GM12878 (cell line): ENCODE measurements around the gene IFI27L2.

ENCODE experiments used
- BCL11A ChIP-seq: IDR thresholded peaks from 2 replicates; pipeline ENCODE4 v1.6.1; 2011; ENCODE audit warnings: low read depth, low read length
- DPF2 ChIP-seq: fragments of 450-650 bp; IDR thresholded peaks from 2 replicates; pipeline ENCODE4 v1.6.1; 2017; ENCODE audit warnings: mild to moderate bottlenecking
- ESRRA ChIP-seq: IDR thresholded peaks from 2 replicates; pipeline ENCODE4 v1.6.1; 2012; ENCODE audit warnings: mild to moderate bottlenecking, low read length, improper control_type of control experiment
- EZH2 ChIP-seq: IDR thresholded peaks from 2 replicates; pipeline ENCODE4 v1.6.1; 2012; ENCODE audit warnings: low read depth, mild to moderate bottlenecking, control low read depth, inconsistent platforms, low read length, borderline replicate concordance; ENCODE audit not compliant: control insufficient read depth
- HDAC2 ChIP-seq: fragments of 200-600 bp; sonication (generic); IDR thresholded peaks from 2 replicates; pipeline ENCODE4 v1.6.1; 2017
- KDM1A ChIP-seq: fragments of 200-600 bp; sonication (generic); IDR thresholded peaks from 2 replicates; pipeline ENCODE4 v1.6.1; 2016; ENCODE audit warnings: borderline replicate concordance
- POLR2AphosphoS5 ChIP-seq: IDR thresholded peaks from 2 replicates; pipeline ENCODE4 v1.6.1; 2011; ENCODE audit warnings: mild to moderate bottlenecking, low read length, inconsistent platforms
- SPI1 ChIP-seq: IDR thresholded peaks from 2 replicates; pipeline ENCODE4 v1.6.1; 2011; ENCODE audit warnings: low read depth, mild to moderate bottlenecking, low read length, moderate library complexity, borderline replicate concordance; ENCODE audit not compliant: insufficient read depth
- TCF3 ChIP-seq: IDR thresholded peaks from 2 replicates; pipeline ENCODE4 v1.6.1; 2012; ENCODE audit warnings: low read depth, mild to moderate bottlenecking, low read length, borderline replicate concordance; ENCODE audit not compliant: insufficient read depth
- ZNF24 ChIP-seq: fragments of 450-650 bp; IDR thresholded peaks from 2 replicates; pipeline ENCODE4 v1.6.1; 2017; ENCODE audit warnings: antibody characterized with exemption, mild to moderate bottlenecking
- TF ChIP-seq, protein P1 (sequence below), 3 experiments: IDR thresholded peaks in 2 of 3; conservative IDR thresholded peaks in 1 of 3; 2 replicates each; pipeline ENCODE4 v1.5.1; 2011; ENCODE audit warnings: low read depth in 3 of 3, low read length in 3 of 3, mild to moderate bottlenecking in 3 of 3, control low read depth in 2 of 3, moderate library complexity in 2 of 3, inconsistent platforms in 1 of 3, mixed read lengths in 1 of 3; ENCODE audit not compliant: control insufficient read depth in 2 of 3, insufficient read depth in 1 of 3; ENCODE audit errors: extremely low read depth in 1 of 3
- TF ChIP-seq, protein P2 (sequence below): fragments of 450-650 bp; IDR thresholded peaks from 2 replicates; pipeline ENCODE4 v1.6.1; 2016; ENCODE audit warnings: mild to moderate bottlenecking
- TF ChIP-seq, protein P3 (sequence below): fragments of 450-650 bp; formaldehyde crosslinking; IDR thresholded peaks from 2 replicates; pipeline ENCODE4 v1.5.0; 2022; ENCODE audit warnings: mild to moderate bottlenecking, missing genetic modification characterization

- no peak for TF ChIP-seq TCF3
- TF ChIP-seq, protein P1, sequence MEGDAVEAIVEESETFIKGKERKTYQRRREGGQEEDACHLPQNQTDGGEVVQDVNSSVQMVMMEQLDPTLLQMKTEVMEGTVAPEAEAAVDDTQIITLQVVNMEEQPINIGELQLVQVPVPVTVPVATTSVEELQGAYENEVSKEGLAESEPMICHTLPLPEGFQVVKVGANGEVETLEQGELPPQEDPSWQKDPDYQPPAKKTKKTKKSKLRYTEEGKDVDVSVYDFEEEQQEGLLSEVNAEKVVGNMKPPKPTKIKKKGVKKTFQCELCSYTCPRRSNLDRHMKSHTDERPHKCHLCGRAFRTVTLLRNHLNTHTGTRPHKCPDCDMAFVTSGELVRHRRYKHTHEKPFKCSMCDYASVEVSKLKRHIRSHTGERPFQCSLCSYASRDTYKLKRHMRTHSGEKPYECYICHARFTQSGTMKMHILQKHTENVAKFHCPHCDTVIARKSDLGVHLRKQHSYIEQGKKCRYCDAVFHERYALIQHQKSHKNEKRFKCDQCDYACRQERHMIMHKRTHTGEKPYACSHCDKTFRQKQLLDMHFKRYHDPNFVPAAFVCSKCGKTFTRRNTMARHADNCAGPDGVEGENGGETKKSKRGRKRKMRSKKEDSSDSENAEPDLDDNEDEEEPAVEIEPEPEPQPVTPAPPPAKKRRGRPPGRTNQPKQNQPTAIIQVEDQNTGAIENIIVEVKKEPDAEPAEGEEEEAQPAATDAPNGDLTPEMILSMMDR (IDR thresholded peaks at IDR 0.05 in 2 of 3, conservative IDR thresholded peaks at IDR 0.05 in 1 of 3; ENCODE audit: control insufficient read depth in 2 of 3, extremely low read depth in 1 of 3, insufficient read depth in 1 of 3, low read depth in 3 of 3, low read length in 3 of 3): no peak
- TF ChIP-seq HDAC2: no peak
- TF ChIP-seq EZH2: no peak
- no peak for TF ChIP-seq BCL11A
- TF ChIP-seq, protein P2, sequence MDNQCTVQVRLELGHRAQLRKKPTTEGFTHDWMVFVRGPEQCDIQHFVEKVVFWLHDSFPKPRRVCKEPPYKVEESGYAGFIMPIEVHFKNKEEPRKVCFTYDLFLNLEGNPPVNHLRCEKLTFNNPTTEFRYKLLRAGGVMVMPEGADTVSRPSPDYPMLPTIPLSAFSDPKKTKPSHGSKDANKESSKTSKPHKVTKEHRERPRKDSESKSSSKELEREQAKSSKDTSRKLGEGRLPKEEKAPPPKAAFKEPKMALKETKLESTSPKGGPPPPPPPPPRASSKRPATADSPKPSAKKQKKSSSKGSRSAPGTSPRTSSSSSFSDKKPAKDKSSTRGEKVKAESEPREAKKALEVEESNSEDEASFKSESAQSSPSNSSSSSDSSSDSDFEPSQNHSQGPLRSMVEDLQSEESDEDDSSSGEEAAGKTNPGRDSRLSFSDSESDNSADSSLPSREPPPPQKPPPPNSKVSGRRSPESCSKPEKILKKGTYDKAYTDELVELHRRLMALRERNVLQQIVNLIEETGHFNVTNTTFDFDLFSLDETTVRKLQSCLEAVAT: no peak
- no peak for TF ChIP-seq POLR2AphosphoS5
- TF ChIP-seq, protein P3, sequence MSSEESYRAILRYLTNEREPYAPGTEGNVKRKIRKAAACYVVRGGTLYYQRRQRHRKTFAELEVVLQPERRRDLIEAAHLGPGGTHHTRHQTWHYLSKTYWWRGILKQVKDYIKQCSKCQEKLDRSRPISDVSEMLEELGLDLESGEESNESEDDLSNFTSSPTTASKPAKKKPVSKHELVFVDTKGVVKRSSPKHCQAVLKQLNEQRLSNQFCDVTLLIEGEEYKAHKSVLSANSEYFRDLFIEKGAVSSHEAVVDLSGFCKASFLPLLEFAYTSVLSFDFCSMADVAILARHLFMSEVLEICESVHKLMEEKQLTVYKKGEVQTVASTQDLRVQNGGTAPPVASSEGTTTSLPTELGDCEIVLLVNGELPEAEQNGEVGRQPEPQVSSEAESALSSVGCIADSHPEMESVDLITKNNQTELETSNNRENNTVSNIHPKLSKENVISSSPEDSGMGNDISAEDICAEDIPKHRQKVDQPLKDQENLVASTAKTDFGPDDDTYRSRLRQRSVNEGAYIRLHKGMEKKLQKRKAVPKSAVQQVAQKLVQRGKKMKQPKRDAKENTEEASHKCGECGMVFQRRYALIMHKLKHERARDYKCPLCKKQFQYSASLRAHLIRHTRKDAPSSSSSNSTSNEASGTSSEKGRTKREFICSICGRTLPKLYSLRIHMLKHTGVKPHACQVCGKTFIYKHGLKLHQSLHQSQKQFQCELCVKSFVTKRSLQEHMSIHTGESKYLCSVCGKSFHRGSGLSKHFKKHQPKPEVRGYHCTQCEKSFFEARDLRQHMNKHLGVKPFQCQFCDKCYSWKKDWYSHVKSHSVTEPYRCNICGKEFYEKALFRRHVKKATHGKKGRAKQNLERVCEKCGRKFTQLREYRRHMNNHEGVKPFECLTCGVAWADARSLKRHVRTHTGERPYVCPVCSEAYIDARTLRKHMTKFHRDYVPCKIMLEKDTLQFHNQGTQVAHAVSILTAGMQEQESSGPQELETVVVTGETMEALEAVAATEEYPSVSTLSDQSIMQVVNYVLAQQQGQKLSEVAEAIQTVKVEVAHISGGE: no peak
- TF ChIP-seq DPF2: no peak
- no peak for TF ChIP-seq ZNF24
- no peak for TF ChIP-seq ESRRA
- no peak for TF ChIP-seq KDM1A
- no peak for TF ChIP-seq SPI1
Measured at GRCh38 chr14:94122438-94122837, 7.0 kb downstream of the IFI27L2 start.
